ENCODE results near the gene ACTR1A. TPM values are rescaled to one million over a fixed set of nuclear protein-coding genes. Genes with fewer than 3 reads are reported as not detected.

The ACTR1A gene
- total and polyA plus RNA-seq, 9 of the 15 experiments (the other 6 are each of a cell fraction or from before 2014, with no cell fraction given): 36.3 to 77.2 (median 49.6) TPM

DNA sequence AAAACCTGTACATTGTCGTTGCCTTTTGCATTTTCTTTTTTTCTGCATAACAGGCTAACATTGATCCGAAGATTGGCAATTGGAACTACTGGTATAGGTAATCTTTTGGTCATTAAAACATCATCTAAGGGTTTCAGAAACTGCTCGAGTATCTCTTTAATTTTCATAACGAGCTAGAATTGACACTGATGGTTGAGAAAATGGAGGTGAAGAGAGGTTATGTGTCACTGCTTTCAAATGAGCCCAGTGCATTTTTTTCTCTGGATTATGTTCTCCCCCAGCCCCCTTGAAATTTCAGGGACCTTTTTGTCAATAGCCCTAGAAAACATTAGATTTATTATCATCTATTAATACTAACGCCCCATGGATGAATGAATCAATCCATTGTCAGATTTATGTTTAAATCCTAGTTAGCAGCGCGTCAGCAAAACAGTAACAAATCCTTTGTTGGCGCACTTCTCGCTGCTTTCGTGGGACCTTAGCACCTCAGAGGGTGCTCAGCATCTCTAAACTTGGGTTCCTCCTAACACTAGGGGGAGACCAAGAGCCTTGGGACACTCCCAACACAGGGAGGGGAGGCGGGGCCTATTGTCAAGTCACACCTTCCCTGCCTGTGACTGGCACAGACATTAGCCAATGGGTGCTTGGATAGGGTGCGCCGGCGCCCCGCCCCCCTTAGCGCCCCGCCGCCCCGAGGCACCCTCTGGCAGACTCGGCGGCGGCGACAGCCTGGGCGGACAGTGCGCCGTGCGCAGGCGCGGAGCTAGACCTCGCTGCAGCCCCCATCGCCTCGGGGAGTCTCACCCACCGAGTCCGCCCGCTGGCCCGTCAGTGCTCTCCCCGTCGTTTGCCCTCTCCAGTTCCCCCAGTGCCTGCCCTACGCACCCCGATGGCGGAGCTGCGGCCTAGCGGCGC, 1.0 kb upstream of the ACTR1A start, which contains the start of gene SUFU (continued):
- TF ChIP-seq, protein P1, sequence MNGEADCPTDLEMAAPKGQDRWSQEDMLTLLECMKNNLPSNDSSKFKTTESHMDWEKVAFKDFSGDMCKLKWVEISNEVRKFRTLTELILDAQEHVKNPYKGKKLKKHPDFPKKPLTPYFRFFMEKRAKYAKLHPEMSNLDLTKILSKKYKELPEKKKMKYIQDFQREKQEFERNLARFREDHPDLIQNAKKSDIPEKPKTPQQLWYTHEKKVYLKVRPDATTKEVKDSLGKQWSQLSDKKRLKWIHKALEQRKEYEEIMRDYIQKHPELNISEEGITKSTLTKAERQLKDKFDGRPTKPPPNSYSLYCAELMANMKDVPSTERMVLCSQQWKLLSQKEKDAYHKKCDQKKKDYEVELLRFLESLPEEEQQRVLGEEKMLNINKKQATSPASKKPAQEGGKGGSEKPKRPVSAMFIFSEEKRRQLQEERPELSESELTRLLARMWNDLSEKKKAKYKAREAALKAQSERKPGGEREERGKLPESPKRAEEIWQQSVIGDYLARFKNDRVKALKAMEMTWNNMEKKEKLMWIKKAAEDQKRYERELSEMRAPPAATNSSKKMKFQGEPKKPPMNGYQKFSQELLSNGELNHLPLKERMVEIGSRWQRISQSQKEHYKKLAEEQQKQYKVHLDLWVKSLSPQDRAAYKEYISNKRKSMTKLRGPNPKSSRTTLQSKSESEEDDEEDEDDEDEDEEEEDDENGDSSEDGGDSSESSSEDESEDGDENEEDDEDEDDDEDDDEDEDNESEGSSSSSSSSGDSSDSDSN (IDR thresholded peaks at IDR 0.05; ENCODE audit: borderline replicate concordance in 1 of 2, low read depth in 2 of 2, low read length in 2 of 2): no peak
- no peak for TF ChIP-seq SMAD3 (CRISPR knock-in tag; conservative IDR thresholded peaks at IDR 0.05)
- no peak for TF ChIP-seq MTA1 (IDR thresholded peaks at IDR 0.05; ENCODE audit: borderline replicate concordance)
- no peak for TF ChIP-seq NFE2 (IDR thresholded peaks at IDR 0.05; ENCODE audit: low read depth)
- no peak for TF ChIP-seq ZNF212 (CRISPR knock-in tag; IDR thresholded peaks at IDR 0.05)
- TF ChIP-seq SRSF7 (optimal IDR thresholded peaks at IDR 0.05; ENCODE audit: low read depth, low read length): no peak
- no peak for TF ChIP-seq NFRKB (IDR thresholded peaks at IDR 0.05; ENCODE audit: low read depth)
- TF ChIP-seq, protein P2, sequence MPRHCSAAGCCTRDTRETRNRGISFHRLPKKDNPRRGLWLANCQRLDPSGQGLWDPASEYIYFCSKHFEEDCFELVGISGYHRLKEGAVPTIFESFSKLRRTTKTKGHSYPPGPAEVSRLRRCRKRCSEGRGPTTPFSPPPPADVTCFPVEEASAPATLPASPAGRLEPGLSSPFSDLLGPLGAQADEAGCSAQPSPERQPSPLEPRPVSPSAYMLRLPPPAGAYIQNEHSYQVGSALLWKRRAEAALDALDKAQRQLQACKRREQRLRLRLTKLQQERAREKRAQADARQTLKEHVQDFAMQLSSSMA (CRISPR knock-in tag; IDR thresholded peaks at IDR 0.05): no peak
- TF ChIP-seq, protein P3, sequence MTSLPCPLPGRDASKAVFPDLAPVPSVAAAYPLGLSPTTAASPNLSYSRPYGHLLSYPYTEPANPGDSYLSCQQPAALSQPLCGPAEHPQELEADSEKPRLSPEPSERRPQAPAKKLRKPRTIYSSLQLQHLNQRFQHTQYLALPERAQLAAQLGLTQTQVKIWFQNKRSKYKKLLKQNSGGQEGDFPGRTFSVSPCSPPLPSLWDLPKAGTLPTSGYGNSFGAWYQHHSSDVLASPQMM (CRISPR knock-in tag; IDR thresholded peaks at IDR 0.05): no peak
- TF ChIP-seq, protein P4, sequence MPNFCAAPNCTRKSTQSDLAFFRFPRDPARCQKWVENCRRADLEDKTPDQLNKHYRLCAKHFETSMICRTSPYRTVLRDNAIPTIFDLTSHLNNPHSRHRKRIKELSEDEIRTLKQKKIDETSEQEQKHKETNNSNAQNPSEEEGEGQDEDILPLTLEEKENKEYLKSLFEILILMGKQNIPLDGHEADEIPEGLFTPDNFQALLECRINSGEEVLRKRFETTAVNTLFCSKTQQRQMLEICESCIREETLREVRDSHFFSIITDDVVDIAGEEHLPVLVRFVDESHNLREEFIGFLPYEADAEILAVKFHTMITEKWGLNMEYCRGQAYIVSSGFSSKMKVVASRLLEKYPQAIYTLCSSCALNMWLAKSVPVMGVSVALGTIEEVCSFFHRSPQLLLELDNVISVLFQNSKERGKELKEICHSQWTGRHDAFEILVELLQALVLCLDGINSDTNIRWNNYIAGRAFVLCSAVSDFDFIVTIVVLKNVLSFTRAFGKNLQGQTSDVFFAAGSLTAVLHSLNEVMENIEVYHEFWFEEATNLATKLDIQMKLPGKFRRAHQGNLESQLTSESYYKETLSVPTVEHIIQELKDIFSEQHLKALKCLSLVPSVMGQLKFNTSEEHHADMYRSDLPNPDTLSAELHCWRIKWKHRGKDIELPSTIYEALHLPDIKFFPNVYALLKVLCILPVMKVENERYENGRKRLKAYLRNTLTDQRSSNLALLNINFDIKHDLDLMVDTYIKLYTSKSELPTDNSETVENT (CRISPR knock-in tag; IDR thresholded peaks at IDR 0.05): no peak
- TF ChIP-seq RFX5 (IDR thresholded peaks at IDR 0.05; ENCODE audit: low read depth, low read length): no peak
- TF ChIP-seq ZFPM2 (CRISPR knock-in tag; IDR thresholded peaks at IDR 0.05): no peak
- no peak for TF ChIP-seq KHSRP (IDR thresholded peaks at IDR 0.05)
- no peak for TF ChIP-seq RBM34 (IDR thresholded peaks at IDR 0.05; ENCODE audit: borderline replicate concordance, insufficient read depth, low read length)
- TF ChIP-seq ESRRB (CRISPR knock-in tag; IDR thresholded peaks at IDR 0.05; ENCODE audit: borderline replicate concordance): no peak
- no peak for TF ChIP-seq E2F3 (CRISPR knock-in tag; IDR thresholded peaks at IDR 0.05)
- TF ChIP-seq FOXK2 (conservative IDR thresholded peaks at IDR 0.05 in 1 of 2, IDR thresholded peaks at IDR 0.05 in 1 of 2; ENCODE audit: low read depth in 2 of 2): peak; percentile 56 to 57; a peak in 2 of 4 replicates
- TF ChIP-seq GABPB1 (CRISPR knock-in tag; IDR thresholded peaks at IDR 0.05): no peak; the same call in 1 of the 2 replicates
- TF ChIP-seq, protein P5, sequence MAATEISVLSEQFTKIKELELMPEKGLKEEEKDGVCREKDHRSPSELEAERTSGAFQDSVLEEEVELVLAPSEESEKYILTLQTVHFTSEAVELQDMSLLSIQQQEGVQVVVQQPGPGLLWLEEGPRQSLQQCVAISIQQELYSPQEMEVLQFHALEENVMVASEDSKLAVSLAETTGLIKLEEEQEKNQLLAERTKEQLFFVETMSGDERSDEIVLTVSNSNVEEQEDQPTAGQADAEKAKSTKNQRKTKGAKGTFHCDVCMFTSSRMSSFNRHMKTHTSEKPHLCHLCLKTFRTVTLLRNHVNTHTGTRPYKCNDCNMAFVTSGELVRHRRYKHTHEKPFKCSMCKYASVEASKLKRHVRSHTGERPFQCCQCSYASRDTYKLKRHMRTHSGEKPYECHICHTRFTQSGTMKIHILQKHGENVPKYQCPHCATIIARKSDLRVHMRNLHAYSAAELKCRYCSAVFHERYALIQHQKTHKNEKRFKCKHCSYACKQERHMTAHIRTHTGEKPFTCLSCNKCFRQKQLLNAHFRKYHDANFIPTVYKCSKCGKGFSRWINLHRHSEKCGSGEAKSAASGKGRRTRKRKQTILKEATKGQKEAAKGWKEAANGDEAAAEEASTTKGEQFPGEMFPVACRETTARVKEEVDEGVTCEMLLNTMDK (IDR thresholded peaks at IDR 0.05; ENCODE audit: borderline replicate concordance, insufficient read depth, low read depth, low read length, poor library complexity, severe bottlenecking): no peak
